Mesodermal cell (in vitro differentiated cells): ENCODE measurements around the gene BDKRB2.

Experiments
- H3K27ac ChIP-seq: 2 replicates; pipeline ENCODE4 v1.7.0; 2013; ENCODE audit warnings: mild to moderate bottlenecking, low read depth, low read length, moderate library complexity; ENCODE audit not compliant: severe bottlenecking
- H3K36me3 ChIP-seq: 2 replicates; pipeline ENCODE4 v1.7.1; 2013; ENCODE audit warnings: mild to moderate bottlenecking, low read length, moderate library complexity; ENCODE audit not compliant: control insufficient read depth, insufficient read depth
- H3K4me1 ChIP-seq: one replicate; pipeline ENCODE4 v1.7.1; 2013; ENCODE audit warnings: mild to moderate bottlenecking, low read length; ENCODE audit not compliant: insufficient read depth, control insufficient read depth, poor library complexity, severe bottlenecking
- H3K4me3 ChIP-seq: 2 replicates; pipeline ENCODE4 v1.7.0; 2013; ENCODE audit warnings: low read length, control low read depth, mild to moderate bottlenecking; ENCODE audit not compliant: insufficient read depth, poor library complexity, severe bottlenecking; ENCODE audit errors: extremely low read depth
- H3K9me3 ChIP-seq: 2 replicates; pipeline ENCODE4 v1.7.1; 2013; ENCODE audit warnings: mild to moderate bottlenecking, low read length, moderate library complexity; ENCODE audit not compliant: control insufficient read depth
- WGBS, 2 experiments: methylation state at CpG; one replicate each; pipeline ENCODE4 v1.1.5; 2013; ENCODE audit warnings: missing lambda C conversion rate in 2 of 2; ENCODE audit not compliant: insufficient coverage in 2 of 2; 5-methylcytosine and 5-hydroxymethylcytosine counted together

BDKRB2 gene

DNA sequence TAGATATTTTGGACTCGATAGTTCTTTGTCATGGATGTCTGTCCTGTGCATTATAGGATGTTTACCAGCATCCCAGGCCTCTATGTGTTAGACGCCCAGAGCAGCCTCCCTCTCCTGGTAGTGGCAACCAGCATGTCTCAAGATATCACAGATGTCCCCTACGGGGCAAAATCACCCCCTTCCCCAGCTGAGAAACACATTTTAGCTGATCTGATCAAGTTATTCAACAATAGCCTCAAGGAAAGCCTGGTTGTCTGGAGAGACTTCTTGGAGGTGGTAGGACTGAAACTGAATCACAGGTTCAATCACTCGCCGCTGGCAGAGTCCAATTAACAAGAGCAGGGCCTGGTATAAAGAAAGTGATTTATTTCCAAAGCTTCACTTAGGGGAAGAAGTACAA is 69.0 kb downstream of the BDKRB2 start:
- 87 to 98% methylated on average over 4 of the region's 5 CpGs for WGBS, 2 experiments
- H3K27ac ChIP-seq: peak overlapping the region; percentile 2

GRCh38 chr14:96274122-96274521 is 69.5 kb downstream of the BDKRB2 start:
- H3K4me3 ChIP-seq: no peak overlapping the region
- H3K9me3 ChIP-seq: peaks cover 28% of the 10 kb centered on the region
- WGBS, 2 experiments: 78 to 85% methylated on average over 5 of the region's 5 CpGs
- peak overlapping the region; percentile 2 for H3K27ac ChIP-seq
- H3K4me1 ChIP-seq: peaks cover 7% of the 10 kb centered on the region
- H3K36me3 ChIP-seq: no peaks in the 10 kb centered on the region

More for the DNA sequence above, 69.0 kb downstream of the BDKRB2 start:
- H3K9me3 ChIP-seq: peaks cover 28% of the 10 kb centered on the region
- peaks cover 12% of the 10 kb centered on the region for H3K4me1 ChIP-seq
- no peak overlapping the region for H3K4me3 ChIP-seq
- H3K36me3 ChIP-seq: no peaks in the 10 kb centered on the region

DNA sequence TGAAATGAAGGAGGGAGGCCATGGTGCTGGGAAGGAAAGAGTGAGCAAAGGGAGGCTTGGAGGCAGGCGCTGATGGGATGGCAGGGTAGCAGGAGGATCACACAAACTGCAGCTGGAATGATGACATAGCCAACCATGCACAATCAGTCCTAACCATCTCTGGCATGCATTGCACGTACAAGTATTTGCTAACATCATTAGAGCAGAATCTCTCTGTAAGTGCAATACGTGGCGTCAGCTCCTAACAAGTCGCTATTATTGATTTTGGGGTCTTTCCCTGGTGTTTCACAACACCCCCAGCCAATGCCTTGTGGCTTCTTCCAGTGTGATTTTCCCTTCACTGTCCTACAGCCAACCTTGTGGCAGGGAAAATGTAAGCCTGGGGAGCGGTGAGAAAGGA is 69.9 kb downstream of the BDKRB2 start:
- H3K27ac ChIP-seq: peak overlapping the region; percentile 32
- H3K36me3 ChIP-seq: no peaks in the 10 kb centered on the region
- no peak overlapping the region for H3K4me3 ChIP-seq
- WGBS, 2 experiments: 94% methylated on average over 5 of the region's 6 CpGs
- H3K4me1 ChIP-seq: peaks cover 5% of the 10 kb centered on the region
- peaks cover 28% of the 10 kb centered on the region for H3K9me3 ChIP-seq

GRCh38 chr14:96275177-96276112 is 70.8 kb downstream of the BDKRB2 start:
- WGBS, 2 experiments: 22 to 26% methylated on average over 11 to 12 of the region's 17 CpGs
- peaks cover 11% of the 10 kb centered on the region for H3K4me1 ChIP-seq
- no peak overlapping the region for H3K4me3 ChIP-seq
- H3K27ac ChIP-seq: peak overlapping the region; percentile 39
- H3K9me3 ChIP-seq: peaks cover 28% of the 10 kb centered on the region
- H3K36me3 ChIP-seq: no peaks in the 10 kb centered on the region

DNA sequence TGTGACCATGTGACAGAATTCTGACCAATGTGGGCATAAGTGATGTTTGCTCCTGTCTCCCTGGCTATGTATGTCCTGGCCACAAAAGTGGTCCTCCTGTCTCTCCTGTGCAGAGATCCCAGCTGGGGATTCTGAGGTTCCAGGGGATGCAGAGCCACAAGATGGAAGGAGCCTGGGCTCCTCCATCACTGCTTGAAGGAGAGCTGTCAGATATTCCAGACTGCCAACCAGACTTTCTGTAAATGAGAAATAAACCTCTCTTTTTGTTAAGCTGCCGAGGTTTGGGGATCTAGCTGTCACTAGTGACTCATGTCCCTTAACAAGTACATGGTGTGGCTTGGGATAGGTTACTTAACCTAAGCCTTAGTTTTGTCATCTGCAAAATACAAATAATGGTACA is 73.3 kb downstream of the BDKRB2 start:
- WGBS, 2 experiments: no CpG with 5 or more reads among the region's 1 CpG
- peaks cover 12% of the 10 kb centered on the region for H3K9me3 ChIP-seq
- H3K36me3 ChIP-seq: no peaks in the 10 kb centered on the region
- no peak overlapping the region for H3K27ac ChIP-seq
- peaks cover 11% of the 10 kb centered on the region for H3K4me1 ChIP-seq
- H3K4me3 ChIP-seq: no peak overlapping the region

- H3K9me3 ChIP-seq: peaks cover 10% of the 10 kb centered on the region
- no peak overlapping the region for H3K4me3 ChIP-seq
- H3K36me3 ChIP-seq: peaks cover 7% of the 10 kb centered on the region
- 82 to 95% methylated on average over 2 to 8 of the region's 8 CpGs for WGBS, 2 experiments
- H3K27ac ChIP-seq: peak overlapping the region; percentile 6
- peaks cover 11% of the 10 kb centered on the region for H3K4me1 ChIP-seq
Observed at GRCh38 chr14:96279564-96279963, 74.9 kb downstream of the BDKRB2 start.

- peaks cover 7% of the 10 kb centered on the region for H3K36me3 ChIP-seq
- H3K9me3 ChIP-seq: peaks cover 10% of the 10 kb centered on the region
- peaks cover 9% of the 10 kb centered on the region for H3K4me1 ChIP-seq
- no peak overlapping the region for H3K4me3 ChIP-seq
- H3K27ac ChIP-seq: peak overlapping the region; percentile 6
- WGBS, 2 experiments: 100% methylated on average over 1 of the region's 2 CpGs; no CpG with 5 or more reads in 1 of the 2 experiments
Observed at GRCh38 chr14:96280104-96280503, 75.5 kb downstream of the BDKRB2 start.

DNA sequence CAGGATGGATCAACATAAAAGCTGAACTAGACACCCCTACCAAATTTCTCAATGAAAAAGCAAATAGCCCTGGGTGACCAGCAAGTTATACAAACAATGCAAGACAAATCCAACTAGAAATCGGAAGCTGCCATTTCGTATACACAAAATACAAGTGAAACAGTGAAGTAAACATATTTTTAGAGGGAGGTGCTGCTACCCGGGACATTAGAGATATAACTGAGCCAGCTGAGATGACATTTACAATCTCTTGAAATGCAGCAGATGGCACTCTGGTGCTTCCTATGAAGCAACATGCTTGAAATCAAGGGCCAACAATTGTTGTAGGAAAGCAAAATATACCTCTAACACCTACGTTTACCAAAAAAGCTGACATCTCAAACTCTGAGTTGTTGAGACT is 76.8 kb downstream of the BDKRB2 start:
- Histone ChIP-seq H3K36me3 (peaks cover 11% of the 10 kb centered on the region), H3K27ac (no peak overlapping the region), H3K9me3 (peaks cover 10% of the 10 kb centered on the region), H3K4me1 (peaks cover 6% of the 10 kb centered on the region), H3K4me3 (no peak overlapping the region)
- 88 to 100% methylated on average over 1 to 3 of the region's 4 CpGs for WGBS, 2 experiments

- Histone ChIP-seq H3K4me1 (peaks cover 6% of the 10 kb centered on the region), H3K27ac (no peak overlapping the region), H3K4me3 (no peak overlapping the region), H3K9me3 (no peaks in the 10 kb centered on the region), H3K36me3 (peaks cover 17% of the 10 kb centered on the region)
- WGBS, 2 experiments: 95 to 97% methylated on average over 6 to 7 of the region's 9 CpGs
Observed at GRCh38 chr14:96284008-96284407, 79.4 kb downstream of the BDKRB2 start.

- Histone ChIP-seq H3K4me3 (no peak overlapping the region), H3K9me3 (no peaks in the 10 kb centered on the region), H3K4me1 (peaks cover 6% of the 10 kb centered on the region), H3K27ac (no peak overlapping the region), H3K36me3 (peaks cover 21% of the 10 kb centered on the region)
- no CpG with 5 or more reads among the region's 1 CpG for WGBS, 2 experiments
Observed at GRCh38 chr14:96284430-96284829, 79.8 kb downstream of the BDKRB2 start.

DNA sequence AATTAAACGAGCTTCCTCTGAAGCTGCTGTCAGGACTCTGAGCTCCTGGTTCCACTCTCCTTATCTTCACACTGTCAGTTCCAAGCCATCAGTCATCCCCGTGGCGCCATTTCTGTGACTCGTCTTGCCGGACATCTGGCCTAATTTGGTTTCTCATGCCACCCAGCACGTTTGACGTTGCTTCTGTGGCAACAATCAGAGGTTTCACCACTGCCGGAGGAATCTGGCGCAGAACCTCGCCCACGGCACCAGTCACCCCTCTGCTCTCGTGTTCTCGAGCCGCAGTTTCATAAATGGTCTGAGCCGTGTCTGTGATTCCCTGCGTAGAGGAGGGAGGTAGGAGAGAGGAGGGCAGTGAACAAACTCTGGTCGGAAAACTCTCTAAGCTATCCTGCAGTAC is 81.0 kb downstream of the BDKRB2 start:
- Histone ChIP-seq H3K4me3 (no peak overlapping the region), H3K9me3 (no peaks in the 10 kb centered on the region), H3K36me3 (peaks cover 31% of the 10 kb centered on the region), H3K4me1 (no peaks in the 10 kb centered on the region), H3K27ac (peak overlapping the region; percentile 74)
- WGBS, 2 experiments: 89 to 90% methylated on average over 10 to 13 of the region's 17 CpGs
